Astrocyte (in vitro differentiated cells and primary cell): ENCODE data around the gene CROCC2. TPM values are rescaled to one million over a fixed set of nuclear protein-coding genes. Genes with fewer than 3 reads are reported as not detected.
A peak's percentile ranks its signal among the peaks of the same experiment; 100 is the strongest.

Experiments
- DNase-seq: peaks from one replicate; pipeline ENCODE4 v3.0.0-alpha.2; 2010; ENCODE audit warnings: low read depth
- FAIRE-seq: peaks from 2 replicates; lab custom pipeline; 2011; peaks lifted over from hg19 to GRCh38; lab: Jason Lieb, UNC
- H2AFZ ChIP-seq: 2 replicates; pipeline ENCODE4 v1.6.0; 2012; ENCODE audit warnings: low read depth, low read length, inconsistent platforms
- H3K27ac ChIP-seq: 2 replicates; pipeline ENCODE4 v1.5.1; 2011; ENCODE audit warnings: low read depth, low read length, inconsistent platforms
- H3K27me3 ChIP-seq: 2 replicates; pipeline ENCODE4 v1.6.0; 2011; ENCODE audit warnings: low read length, inconsistent platforms; ENCODE audit not compliant: insufficient read depth
- H3K36me3 ChIP-seq: 2 replicates; pipeline ENCODE4 v1.5.1; 2011; ENCODE audit warnings: low read length, inconsistent platforms; ENCODE audit not compliant: insufficient read depth
- H3K4me1 ChIP-seq: 2 replicates; pipeline ENCODE4 v1.5.1; 2011; ENCODE audit warnings: low read length, inconsistent platforms; ENCODE audit not compliant: insufficient read depth
- H3K4me2 ChIP-seq: 2 replicates; pipeline ENCODE4 v1.6.0; 2012; ENCODE audit warnings: low read length, inconsistent platforms
- H3K4me3 ChIP-seq: 2 replicates; pipeline ENCODE4 v1.5.1; 2011; ENCODE audit warnings: low read depth, mild to moderate bottlenecking, low read length, inconsistent platforms; ENCODE audit not compliant: insufficient read depth
- H3K79me2 ChIP-seq: 2 replicates; pipeline ENCODE4 v1.6.0; 2012; ENCODE audit warnings: mild to moderate bottlenecking, low read length, inconsistent platforms; ENCODE audit not compliant: insufficient read depth
- H3K9ac ChIP-seq: 2 replicates; pipeline ENCODE4 v1.6.0; 2012; ENCODE audit warnings: mild to moderate bottlenecking, low read length, inconsistent platforms
- H3K9me3 ChIP-seq: 2 replicates; pipeline ENCODE4 v1.5.1; 2012; ENCODE audit warnings: low read depth, mild to moderate bottlenecking, low read length, inconsistent platforms; ENCODE audit not compliant: insufficient read depth
- H4K20me1 ChIP-seq: 2 replicates; pipeline ENCODE4 v1.6.0; 2012; ENCODE audit warnings: low read length, inconsistent platforms; ENCODE audit not compliant: insufficient read depth
- H3K27ac Mint-ChIP-seq: one replicate; pipeline ENCODE4 v1.8.0; 2021; ENCODE audit warnings: mild to moderate bottlenecking, mixed read lengths; ENCODE audit not compliant: unreplicated experiment
- H3K27me3 Mint-ChIP-seq: one replicate; pipeline ENCODE4 v1.8.0; 2021; ENCODE audit warnings: low read depth, mixed read lengths; ENCODE audit not compliant: unreplicated experiment
- H3K36me3 Mint-ChIP-seq: one replicate; pipeline ENCODE4 v1.8.0; 2021; ENCODE audit warnings: low read depth, mixed read lengths; ENCODE audit not compliant: unreplicated experiment
- H3K4me1 Mint-ChIP-seq: one replicate; pipeline ENCODE4 v1.8.0; 2021; ENCODE audit warnings: low read depth, mixed read lengths; ENCODE audit not compliant: unreplicated experiment
- H3K4me3 Mint-ChIP-seq: one replicate; pipeline ENCODE4 v1.8.0; 2021; ENCODE audit warnings: mild to moderate bottlenecking, moderate library complexity, mixed read lengths; ENCODE audit not compliant: unreplicated experiment
- H3K9me3 Mint-ChIP-seq: one replicate; pipeline ENCODE4 v1.8.0; 2021; ENCODE audit warnings: mild to moderate bottlenecking, mixed read lengths; ENCODE audit not compliant: unreplicated experiment
- CTCF ChIP-seq: IDR thresholded peaks from 2 replicates; pipeline ENCODE4 v1.5.1; 2011; ENCODE audit warnings: low read depth, mild to moderate bottlenecking, inconsistent platforms, low read length, moderate library complexity; ENCODE audit not compliant: insufficient read depth
- EZH2 ChIP-seq: IDR thresholded peaks from 2 replicates; pipeline ENCODE4 v1.6.1; 2012; ENCODE audit warnings: mild to moderate bottlenecking, low read length, inconsistent platforms; ENCODE audit not compliant: insufficient read depth
- total RNA-seq: library from RNA; stranded (reverse); gene quantifications from 2 replicates; pipeline ENCODE4 v1.2.1, GENCODE V29; 2021

CROCC2 gene
- total RNA-seq, 1 donor from 2014 or later, result not detected

DNA sequence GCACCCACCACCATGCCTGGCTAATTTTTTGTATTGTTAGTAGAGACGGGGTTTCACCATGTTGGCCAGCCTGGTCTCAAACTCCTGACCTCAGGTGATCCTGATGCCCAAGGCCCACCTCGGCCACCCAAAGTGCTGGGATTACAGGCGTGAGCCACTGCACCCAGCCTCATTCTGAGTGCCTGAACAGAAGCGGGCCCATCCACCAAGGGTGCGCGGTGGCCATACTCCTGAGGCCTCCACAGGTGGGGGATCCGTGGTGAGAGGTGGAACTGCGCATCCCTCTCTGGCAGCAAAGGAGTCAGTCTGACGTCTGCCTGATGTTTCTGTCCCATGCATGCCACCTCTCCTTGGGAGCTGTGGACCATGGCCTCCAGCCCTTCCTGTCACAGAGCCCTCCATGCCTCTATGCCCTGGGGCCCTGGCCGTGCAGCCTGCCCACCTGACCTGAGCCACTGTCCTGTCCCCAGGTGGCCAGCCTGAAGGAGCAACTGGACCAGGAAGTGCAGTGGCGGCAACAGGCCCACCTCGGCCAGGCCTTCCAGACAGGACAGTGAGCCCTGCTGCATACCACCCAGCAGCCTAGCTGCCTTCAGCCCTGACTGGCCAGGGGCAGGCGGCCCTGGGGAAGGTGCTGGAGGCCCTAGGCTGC is 84.7 kb downstream of the CROCC2 start:
- peaks cover 24% of the 10 kb centered on the region for H3K27me3 Mint-ChIP-seq
- DNase-seq, result no peak
- no peaks in the 10 kb centered on the region for H3K9me3 Mint-ChIP-seq
- Histone ChIP-seq H4K20me1 (no peaks in the 10 kb centered on the region), H2AFZ (no peak overlapping the region), H3K9ac (no peak overlapping the region), H3K4me3 (no peak overlapping the region), H3K27me3 (no peaks in the 10 kb centered on the region), H3K79me2 (no peaks in the 10 kb centered on the region), H3K27ac (no peak overlapping the region), H3K36me3 (no peaks in the 10 kb centered on the region), H3K4me1 (peaks cover 8% of the 10 kb centered on the region), H3K9me3 (peaks cover 14% of the 10 kb centered on the region), H3K4me2 (peak overlapping the region; percentile 48)
- no peaks in the 10 kb centered on the region for H3K36me3 Mint-ChIP-seq
- no peak overlapping the region for H3K4me3 Mint-ChIP-seq
- peak overlapping the region; percentile 26 for H3K27ac Mint-ChIP-seq
- peaks cover 2% of the 10 kb centered on the region for H3K4me1 Mint-ChIP-seq
- TF ChIP-seq EZH2, result no peak
- TF ChIP-seq CTCF, result no peak
- FAIRE-seq, result no peak

GRCh38 chr2:240991378-240992263 is 85.5 kb downstream of the CROCC2 start:
- Mint-ChIP-seq H3K9me3 (no peaks in the 10 kb centered on the region), H3K27ac (no peak overlapping the region), H3K4me3 (no peak overlapping the region), H3K4me1 (peaks cover 2% of the 10 kb centered on the region), H3K27me3 (peaks cover 23% of the 10 kb centered on the region), H3K36me3 (no peaks in the 10 kb centered on the region)
- H3K4me1 ChIP-seq, result peaks cover 8% of the 10 kb centered on the region
- peak overlapping the region; percentile 29 for H2AFZ ChIP-seq
- no peaks in the 10 kb centered on the region for H3K36me3 ChIP-seq
- H3K4me2 ChIP-seq, result peak overlapping the region; percentile 48
- peaks cover 14% of the 10 kb centered on the region for H3K9me3 ChIP-seq
- H3K9ac ChIP-seq, result no peak overlapping the region
- H3K27me3 ChIP-seq, result no peaks in the 10 kb centered on the region
- H3K27ac ChIP-seq, result no peak overlapping the region
- H3K79me2 ChIP-seq, result no peaks in the 10 kb centered on the region
- FAIRE-seq (peak; percentile 65), DNase-seq (peak; percentile 93)
- H4K20me1 ChIP-seq, result no peaks in the 10 kb centered on the region
- TF ChIP-seq CTCF (no peak), EZH2 (no peak)
- H3K4me3 ChIP-seq, result no peak overlapping the region
